Measurements from ENCODE around the gene RCE1. TPM values are rescaled to one million over a fixed set of nuclear protein-coding genes. Genes with fewer than 3 reads are reported as not detected.

The RCE1 gene
- total RNA-seq, 1 donor from 2014 or later, result 30.6 TPM

- TF ChIP-seq CTCF (IDR thresholded peaks at IDR 0.05; ENCODE audit: partially characterized antibody, unreplicated experiment), result no peak
- H3K4me3 Mint-ChIP-seq (ENCODE audit: unreplicated experiment), result no peak overlapping the region
- DNase-seq, result peak; percentile 27
- no peaks in the 10 kb centered on the region for H3K36me3 Mint-ChIP-seq (ENCODE audit: unreplicated experiment)
- H3K9me3 Mint-ChIP-seq (ENCODE audit: unreplicated experiment), result peaks cover 12% of the 10 kb centered on the region
- H3K27ac Mint-ChIP-seq (ENCODE audit: unreplicated experiment), result no peak overlapping the region
- peaks cover 3% of the 10 kb centered on the region for H3K4me1 Mint-ChIP-seq (ENCODE audit: low read depth, unreplicated experiment)
- peaks cover 11% of the 10 kb centered on the region for H3K27me3 Mint-ChIP-seq (ENCODE audit: unreplicated experiment)
Observed at GRCh38 chr11:66858939-66859685, 15.9 kb downstream of the RCE1 start.

- Mint-ChIP-seq H3K36me3 (ENCODE audit: unreplicated experiment) (no peaks in the 10 kb centered on the region), H3K4me1 (ENCODE audit: low read depth, unreplicated experiment) (peaks cover 4% of the 10 kb centered on the region), H3K9me3 (ENCODE audit: unreplicated experiment) (peaks cover 8% of the 10 kb centered on the region), H3K27ac (ENCODE audit: unreplicated experiment) (no peak overlapping the region), H3K4me3 (ENCODE audit: unreplicated experiment) (no peak overlapping the region), H3K27me3 (ENCODE audit: unreplicated experiment) (peaks cover 12% of the 10 kb centered on the region)
- peak; percentile 15 for DNase-seq
- TF ChIP-seq CTCF (IDR thresholded peaks at IDR 0.05; ENCODE audit: partially characterized antibody, unreplicated experiment), result no peak
Observed at GRCh38 chr11:66859686-66860448, 16.6 kb downstream of the RCE1 start.

- DNase-seq, result peak; percentile 31
- Mint-ChIP-seq H3K4me3 (ENCODE audit: unreplicated experiment) (no peak overlapping the region), H3K4me1 (ENCODE audit: low read depth, unreplicated experiment) (peaks cover 4% of the 10 kb centered on the region), H3K36me3 (ENCODE audit: unreplicated experiment) (no peaks in the 10 kb centered on the region), H3K27me3 (ENCODE audit: unreplicated experiment) (peaks cover 9% of the 10 kb centered on the region), H3K9me3 (ENCODE audit: unreplicated experiment) (peaks cover 5% of the 10 kb centered on the region), H3K27ac (ENCODE audit: unreplicated experiment) (no peak overlapping the region)
- no peak for TF ChIP-seq CTCF (IDR thresholded peaks at IDR 0.05; ENCODE audit: partially characterized antibody, unreplicated experiment)
Observed at GRCh38 chr11:66860449-66860831, 17.2 kb downstream of the RCE1 start.

GRCh38 chr11:66861038-66861773 lies 18.0 kb downstream of the RCE1 start:
- Mint-ChIP-seq H3K9me3 (ENCODE audit: unreplicated experiment) (peaks cover 1% of the 10 kb centered on the region), H3K36me3 (ENCODE audit: unreplicated experiment) (no peaks in the 10 kb centered on the region), H3K27me3 (ENCODE audit: unreplicated experiment) (peaks cover 5% of the 10 kb centered on the region), H3K4me1 (ENCODE audit: low read depth, unreplicated experiment) (peaks cover 2% of the 10 kb centered on the region), H3K4me3 (ENCODE audit: unreplicated experiment) (no peak overlapping the region), H3K27ac (ENCODE audit: unreplicated experiment) (no peak overlapping the region)
- DNase-seq, result no peak
- TF ChIP-seq CTCF (IDR thresholded peaks at IDR 0.05; ENCODE audit: partially characterized antibody, unreplicated experiment), result no peak

Data from glutamatergic neuron (in vitro differentiated cells).